ENCODE results near the gene IPO7. TPM values are rescaled to one million over a fixed set of nuclear protein-coding genes. Genes with fewer than 3 reads are reported as not detected.

IPO7 gene
- total and polyA plus RNA-seq, 10 of the 15 experiments (the other 5 are each of a cell fraction or from before 2014, with no cell fraction given): 5.0 to 51.4 (median 30.6) TPM

GRCh38 chr11:9386901-9387300, 2.4 kb downstream of the IPO7 start:
- CTCF ChIA-PET: interaction anchor here (0.7 to 3.3 kb wide), 10 partner anchors 8 to 226 kb away, joined by 3 to 18 read pairs (median 5); partner anchors contain the start of gene ZNF143
- no peak overlapping the region for H2AFZ ChIP-seq (ENCODE audit: control insufficient read depth, low read depth, low read length)
- no peak overlapping the region for H3K9ac ChIP-seq (ENCODE audit: control insufficient read depth, insufficient read depth, low read length)
- H3K27me3 ChIP-seq (replicated peaks in 1 of 2; ENCODE audit: control insufficient read depth in 2 of 2, insufficient read depth in 2 of 2, low read length in 1 of 2): no peaks in the 10 kb centered on the region
- peaks cover 0 to 8% of the 10 kb centered on the region in 2 experiments; a peak in 1 of 4 replicates for H3K36me3 ChIP-seq (ENCODE audit: control insufficient read depth in 2 of 2, insufficient read depth in 2 of 2, low read length in 1 of 2)
- POLR2A ChIA-PET: interaction anchor here (0.6 to 3.4 kb wide), 4 partner anchors 8 to 124 kb away, joined by 3 to 17 read pairs (median 5); partner anchors contain the start of gene TMEM41B
- peak; percentile 47 for FAIRE-seq
- BruUV-seq (replicated peaks): no TSS peak
- peaks cover 67% of the 10 kb centered on the region for H3K79me2 ChIP-seq (ENCODE audit: control insufficient read depth, insufficient read depth, low read length)
- DNase-seq (ENCODE audit: low read depth, low spot score): no peak
- H3K27ac ChIP-seq (ENCODE audit: control insufficient read depth, insufficient read depth): peak overlapping the region; percentile 25; the same call in 1 of the 2 replicates
- 0% methylated on average over 1 of the region's 1 CpG for WGBS (ENCODE audit: insufficient coverage, insufficient replicate concordance, low lambda C conversion rate, missing lambda C conversion rate)
- 0 out of 2 replicates have a peak overlapping the region, but pooled peaks have one; percentile 31 for H3K4me3 ChIP-seq
- intact Hi-C loops (cut with micrococcal nuclease; ENCODE audit: unreplicated experiment) (loop anchor here (5.0 kb wide), 1 partner anchor 75 kb away; the partner anchor contains the start of gene TMEM41B), in situ Hi-C loops (cut with MboI) (no loop called here)
- peaks cover 3% of the 10 kb centered on the region; the same call in 1 of the 2 replicates for H3K4me1 ChIP-seq (ENCODE audit: control insufficient read depth, insufficient read depth, low read length)
- no peak for ATAC-seq
- no peaks in the 10 kb centered on the region for H4K20me1 ChIP-seq (ENCODE audit: control insufficient read depth, insufficient read depth)
- no peak for TF ChIP-seq POLR2AphosphoS5 (IDR thresholded peaks at IDR 0.05; ENCODE audit: low read length)
- H3K9me3 ChIP-seq (replicated peaks; ENCODE audit: control insufficient read depth, insufficient read depth, low read length): no peaks in the 10 kb centered on the region
- SMC1A ChIA-PET (ENCODE audit: uncharacterized antibody, unreplicated experiment): interaction anchor here (0.9 to 2.8 kb wide), 8 partner anchors 7 to 178 kb away, joined by 3 to 20 read pairs (median 6); partner anchors contain the start of gene TMEM41B
- RAD21 ChIA-PET (ENCODE audit: unreplicated experiment): interaction anchor here (0.8 to 3.4 kb wide), 5 partner anchors 7 to 120 kb away, joined by 3 to 20 read pairs (median 12); partner anchors contain the start of gene ZNF143
- H3K4me2 ChIP-seq (ENCODE audit: control insufficient read depth, insufficient read depth): peak overlapping the region; percentile 86

- intact Hi-C loops (cut with micrococcal nuclease; ENCODE audit: unreplicated experiment): loop anchor here (5.0 kb wide), 1 partner anchor 134 kb away; no protein-coding TSS in a partner anchor
- ATAC-seq (no peak), FAIRE-seq (no peak), DNase-seq (ENCODE audit: low read depth, low spot score) (no peak)
- ChIA-PET RAD21 (ENCODE audit: unreplicated experiment) (no interaction called here), CTCF (interaction anchor here (2.3 kb wide), 1 partner anchor 110 kb away, joined by 6 read pairs; no protein-coding TSS in a partner anchor), SMC1A (ENCODE audit: uncharacterized antibody, unreplicated experiment) (no interaction called here), POLR2A (no interaction called here)
- peaks cover 93% of the 10 kb centered on the region for H3K79me2 ChIP-seq (ENCODE audit: control insufficient read depth, insufficient read depth, low read length)
- H3K4me3 ChIP-seq: peak overlapping the region; percentile 35; the same call in 1 of the 2 replicates
- in situ Hi-C loops (cut with MboI): no loop called here
- no TSS peak for BruUV-seq (replicated peaks)
- H3K9me3 ChIP-seq (replicated peaks; ENCODE audit: control insufficient read depth, insufficient read depth, low read length): no peaks in the 10 kb centered on the region
- H3K36me3 ChIP-seq (ENCODE audit: control insufficient read depth in 2 of 2, insufficient read depth in 2 of 2, low read length in 1 of 2): peaks cover 0 to under 1% of the 10 kb centered on the region in 2 experiments; a peak in 2 of 4 replicates
- H3K27me3 ChIP-seq (replicated peaks in 1 of 2; ENCODE audit: control insufficient read depth in 2 of 2, insufficient read depth in 2 of 2, low read length in 1 of 2): no peaks in the 10 kb centered on the region
- whole genome bisulfite sequencing (ENCODE audit: insufficient coverage, insufficient replicate concordance, low lambda C conversion rate, missing lambda C conversion rate): 90% methylated on average over 10 of the region's 10 CpGs
- H3K27ac ChIP-seq (ENCODE audit: control insufficient read depth, insufficient read depth): peak overlapping the region; percentile 49; the same call in 1 of the 2 replicates
- H4K20me1 ChIP-seq (ENCODE audit: control insufficient read depth, insufficient read depth): no peaks in the 10 kb centered on the region
- TF ChIP-seq JUND (IDR thresholded peaks at IDR 0.05; ENCODE audit: low read depth, low read length) (no peak), MYB (IDR thresholded peaks at IDR 0.05; ENCODE audit: borderline replicate concordance, low read depth, low read length) (no peak), ZNF274 (IDR thresholded peaks at IDR 0.05; ENCODE audit: insufficient read depth, insufficient read length) (no peak), RBBP5 (conservative IDR thresholded peaks at IDR 0.05) (no peak), MLLT1 (IDR thresholded peaks at IDR 0.05) (peak; percentile 61; the same call in 1 of the 2 replicates), GATAD2B (conservative IDR thresholded peaks at IDR 0.05; ENCODE audit: low read depth) (no peak), MTA3 (IDR thresholded peaks at IDR 0.05; ENCODE audit: borderline replicate concordance, low read length) (no peak), STAT1 (conservative IDR thresholded peaks at IDR 0.05) (no peak), TCF7 (IDR thresholded peaks at IDR 0.05; ENCODE audit: borderline replicate concordance) (no peak)
- peak overlapping the region; percentile 61 for H3K4me2 ChIP-seq (ENCODE audit: control insufficient read depth, insufficient read depth)
- H2AFZ ChIP-seq (ENCODE audit: control insufficient read depth, low read depth, low read length): no peak overlapping the region
- H3K9ac ChIP-seq (ENCODE audit: control insufficient read depth, insufficient read depth, low read length): no peak overlapping the region
- peaks cover 10% of the 10 kb centered on the region for H3K4me1 ChIP-seq (ENCODE audit: control insufficient read depth, insufficient read depth, low read length)
Measured at GRCh38 chr11:9396310-9396709, 11.9 kb downstream of the IPO7 start.

Measured in GM12878 (cell line).